MM.1S (cell line): ENCODE results near the gene RBFOX2.

Experiments
- DNase-seq: peaks from one replicate; pipeline ENCODE4 v3.0.0-alpha.2; 2015
- H2AFZ ChIP-seq: fragments of 300-600 bp; sonication (generic); 2 replicates; pipeline ENCODE4 v1.6.0; 2016; ENCODE audit warnings: antibody characterized with exemption, low read length
- H3F3A ChIP-seq: fragments of 300-600 bp; sonication (generic); 2 replicates; pipeline ENCODE4 v1.6.1; 2016; ENCODE audit warnings: mild to moderate bottlenecking, antibody characterized with exemption, low read length, moderate library complexity, mixed read lengths; ENCODE audit not compliant: insufficient read depth
- H3K27ac ChIP-seq: fragments of 300-600 bp; sonication (generic); 2 replicates; pipeline ENCODE4 v1.5.1; 2016; ENCODE audit warnings: mild to moderate bottlenecking, low read length
- H3K27me3 ChIP-seq: fragments of 300-600 bp; sonication (generic); replicated peaks from 2 replicates; pipeline ENCODE4 v1.6.0; 2016; ENCODE audit warnings: low read length; ENCODE audit not compliant: insufficient read depth
- H3K36me3 ChIP-seq: fragments of 300-600 bp; sonication (generic); replicated peaks from 2 replicates; pipeline ENCODE4 v1.6.1; 2016; ENCODE audit warnings: mild to moderate bottlenecking, low read length, mixed read lengths; ENCODE audit not compliant: insufficient read depth
- H3K4me1 ChIP-seq: fragments of 300-600 bp; sonication (generic); 2 replicates; pipeline ENCODE4 v1.6.1; 2016; ENCODE audit warnings: low read length, mixed read lengths
- H3K4me2 ChIP-seq: fragments of 300-600 bp; sonication (generic); 2 replicates; pipeline ENCODE4 v1.6.0; 2016; ENCODE audit warnings: low read depth, low read length
- H3K4me3 ChIP-seq: fragments of 300-600 bp; sonication (generic); 2 replicates; pipeline ENCODE4 v1.5.1; 2016; ENCODE audit warnings: low read length, mixed read lengths
- H3K79me2 ChIP-seq: fragments of 300-600 bp; sonication (generic); 2 replicates; pipeline ENCODE4 v1.6.1; 2016; ENCODE audit warnings: mixed run types, low read length, mixed read lengths
- H3K9ac ChIP-seq: fragments of 300-600 bp; sonication (generic); 2 replicates; pipeline ENCODE4 v1.6.1; 2016; ENCODE audit warnings: low read length, mixed read lengths
- H3K9me2 ChIP-seq: fragments of 300-600 bp; sonication (generic); replicated peaks from 2 replicates; pipeline ENCODE4 v1.6.1; 2016; ENCODE audit warnings: mild to moderate bottlenecking, low read length, mixed read lengths; ENCODE audit not compliant: insufficient read depth
- H3K9me3 ChIP-seq: fragments of 300-600 bp; sonication (generic); replicated peaks from 2 replicates; pipeline ENCODE4 v1.6.1; 2016; ENCODE audit warnings: mild to moderate bottlenecking, low read length, mixed read lengths; ENCODE audit not compliant: insufficient read depth
- H4K20me1 ChIP-seq: fragments of 300-600 bp; sonication (generic); 2 replicates; pipeline ENCODE4 v1.6.1; 2016; ENCODE audit warnings: mild to moderate bottlenecking, low read length, moderate library complexity, mixed read lengths; ENCODE audit not compliant: insufficient read depth
- CTCF ChIP-seq: fragments of 300-600 bp; sonication (generic); IDR thresholded peaks from 2 replicates; pipeline ENCODE4 v1.5.1; 2016; ENCODE audit warnings: antibody characterized with exemption, low read length, mixed read lengths
- EZH2 ChIP-seq: fragments of 300-600 bp; sonication (generic); optimal IDR thresholded peaks from 2 replicates; pipeline ENCODE3; 2017; ENCODE audit warnings: low read depth, mild to moderate bottlenecking, antibody characterized with exemption, low read length, mixed read lengths
- EZH2phosphoT487 ChIP-seq: fragments of 300-600 bp; sonication (generic); IDR thresholded peaks from 2 replicates; pipeline ENCODE4 v1.6.1; 2018; ENCODE audit warnings: antibody characterized with exemption, low read length

RBFOX2 gene

GRCh38 chr22:35690001-35690400 lies 338.6 kb downstream of the RBFOX2 start:
- no peak for TF ChIP-seq CTCF
- no peak for TF ChIP-seq EZH2
- no peak for TF ChIP-seq EZH2phosphoT487
- Histone ChIP-seq H3K4me3 (no peak overlapping the region), H3K36me3 (no peaks in the 10 kb centered on the region), H3F3A (no peaks in the 10 kb centered on the region), H3K79me2 (no peaks in the 10 kb centered on the region), H3K27me3 (no peaks in the 10 kb centered on the region), H3K9me3 (no peaks in the 10 kb centered on the region), H3K9ac (no peak overlapping the region), H3K4me1 (no peaks in the 10 kb centered on the region), H2AFZ (no peak overlapping the region), H4K20me1 (no peaks in the 10 kb centered on the region), H3K27ac (no peak overlapping the region), H3K4me2 (no peak overlapping the region), H3K9me2 (no peaks in the 10 kb centered on the region)
- DNase-seq, result no peak

DNA sequence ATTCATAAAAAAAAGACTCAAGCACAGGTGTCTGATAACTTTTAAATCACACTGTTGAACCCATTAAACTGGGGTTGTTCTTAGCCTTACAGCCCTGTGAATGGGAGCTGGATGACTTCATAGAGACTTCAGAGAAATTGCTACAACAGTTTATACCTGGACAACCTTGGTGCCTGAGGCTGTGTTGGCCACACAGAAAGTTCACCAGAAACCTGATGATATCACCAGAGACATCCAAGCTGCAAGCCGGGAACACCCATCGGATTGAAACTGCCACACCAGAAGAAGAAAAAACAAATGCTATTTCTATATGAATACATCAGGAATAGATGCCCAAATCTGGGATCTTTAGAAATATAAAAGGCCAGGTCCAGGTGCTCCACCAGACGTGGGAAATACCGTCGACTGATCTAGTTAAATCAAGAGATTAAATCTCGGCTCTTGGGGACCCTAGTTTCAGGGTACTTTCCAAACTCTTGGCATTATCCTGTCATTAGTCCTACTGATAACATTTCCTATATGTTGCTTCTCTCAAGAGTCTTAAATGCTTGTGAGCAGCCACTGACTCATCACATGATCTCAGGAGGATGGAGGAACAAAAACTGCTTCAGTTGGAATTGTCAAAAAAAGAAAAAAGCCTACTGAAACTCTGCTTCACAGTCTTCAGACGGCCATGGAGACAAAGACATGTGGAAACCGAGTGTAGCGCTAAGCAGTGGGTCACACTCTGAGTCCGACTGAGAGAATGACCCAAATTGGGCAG lies 339.5 kb downstream of the RBFOX2 start:
- DNase-seq, result no peak
- Histone ChIP-seq H3K9ac (no peak overlapping the region), H3K27me3 (no peaks in the 10 kb centered on the region), H2AFZ (no peak overlapping the region), H3F3A (no peaks in the 10 kb centered on the region), H3K4me1 (no peaks in the 10 kb centered on the region), H3K79me2 (no peaks in the 10 kb centered on the region), H3K4me2 (no peak overlapping the region), H4K20me1 (no peaks in the 10 kb centered on the region), H3K9me3 (no peaks in the 10 kb centered on the region), H3K36me3 (no peaks in the 10 kb centered on the region), H3K27ac (no peak overlapping the region), H3K9me2 (no peaks in the 10 kb centered on the region), H3K4me3 (no peak overlapping the region)
- TF ChIP-seq EZH2phosphoT487, result no peak
- no peak for TF ChIP-seq CTCF
- TF ChIP-seq EZH2, result no peak
